GM12878 (cell line): ENCODE measurements around the gene WWOX. TPM values are rescaled to one million over a fixed set of nuclear protein-coding genes. Genes with fewer than 3 reads are reported as not detected.

ENCODE experiments used
- ATAC-seq: fragments of 200-7000 bp; cut with Tn5 transposase; 3 replicates; pipeline ENCODE4 v1.9.1; 2020; ENCODE audit warnings: mild to moderate bottlenecking, moderate library complexity
- BruUV-seq: library from RNA; stranded (reverse); fragments of 400-500 nt; replicated peaks from 2 replicates; lab custom pipeline; 2021; lab: Mats Ljungman, UMichigan
- CTCF ChIA-PET: fragments of 300-600 bp; sonication (Branson Sonifier 250); formaldehyde crosslinking; extraction: SDS; loops from one replicate; lab custom pipeline; 2021; ENCODE audit warnings: inconsistent platforms; lab: Yijun Ruan, JAX
- POLR2A ChIA-PET: fragments of 350-600 bp; formaldehyde crosslinking; extraction: SDS; loops from one replicate; lab custom pipeline; 2021; ENCODE audit warnings: inconsistent platforms; lab: Charles Lee
- RAD21 ChIA-PET: fragments of 300-600 bp; sonication (Branson Sonifier 250); formaldehyde crosslinking; loops from one replicate; lab custom pipeline; 2023; ENCODE audit warnings: antibody characterized with exemption; ENCODE audit not compliant: unreplicated experiment; lab: Charles Lee
- SMC1A ChIA-PET: fragments of 300-600 bp; sonication (Branson Sonifier 250); formaldehyde crosslinking; loops from one replicate; lab custom pipeline; 2023; ENCODE audit not compliant: unreplicated experiment, uncharacterized antibody; lab: Charles Lee
- DNase-seq: peaks from one replicate; pipeline ENCODE4 v3.0.0-alpha.2; 2011; ENCODE audit warnings: low read depth, low spot score
- FAIRE-seq: peaks from 3 replicates; lab custom pipeline; 2011; peaks lifted over from hg19 to GRCh38; lab: Jason Lieb, UNC
- H2AFZ ChIP-seq: 2 replicates; pipeline ENCODE4 v1.6.0; 2011; ENCODE audit warnings: low read depth, low read length, control low read depth; ENCODE audit not compliant: control insufficient read depth
- H3K27ac ChIP-seq: 2 replicates; pipeline ENCODE4 v1.5.1; 2011; ENCODE audit warnings: control low read depth; ENCODE audit not compliant: control insufficient read depth, insufficient read depth
- H3K27me3 ChIP-seq, 2 experiments: replicated peaks in 1 of 2; 2 replicates each; pipeline versions ENCODE4 v1.6.0 to v1.6.1; 2011; ENCODE audit warnings: low read length in 1 of 2; ENCODE audit not compliant: control insufficient read depth in 2 of 2, insufficient read depth in 2 of 2
- H3K36me3 ChIP-seq, 2 experiments: 2 replicates each; pipeline ENCODE4 v1.5.1; 2011; ENCODE audit warnings: low read length in 1 of 2; ENCODE audit not compliant: control insufficient read depth in 2 of 2, insufficient read depth in 2 of 2
- H3K4me1 ChIP-seq: 2 replicates; pipeline ENCODE4 v1.6.1; 2011; ENCODE audit warnings: mild to moderate bottlenecking, low read length, moderate library complexity, mixed read lengths; ENCODE audit not compliant: control insufficient read depth, insufficient read depth
- H3K4me2 ChIP-seq: 2 replicates; pipeline ENCODE4 v1.6.0; 2011; ENCODE audit warnings: control low read depth; ENCODE audit not compliant: control insufficient read depth, insufficient read depth
- H3K4me3 ChIP-seq: fragments of 200-600 bp; sonication (generic); 2 replicates; pipeline ENCODE4 v1.5.1; 2016
- H3K79me2 ChIP-seq: 2 replicates; pipeline ENCODE4 v1.6.0; 2011; ENCODE audit warnings: low read length; ENCODE audit not compliant: control insufficient read depth, insufficient read depth
- H3K9ac ChIP-seq: 2 replicates; pipeline ENCODE4 v1.8.0; 2011; ENCODE audit warnings: low read length, control low read depth, mixed read lengths; ENCODE audit not compliant: control insufficient read depth, insufficient read depth
- H3K9me3 ChIP-seq: replicated peaks from 3 replicates; pipeline ENCODE4 v1.5.1; 2011; ENCODE audit warnings: mild to moderate bottlenecking, low read length; ENCODE audit not compliant: control insufficient read depth, insufficient read depth
- H4K20me1 ChIP-seq: 2 replicates; pipeline ENCODE4 v1.6.0; 2011; ENCODE audit not compliant: control insufficient read depth, insufficient read depth
- CHD2 ChIP-seq: IDR thresholded peaks from 2 replicates; pipeline ENCODE4 v1.6.1; 2011; ENCODE audit warnings: low read depth, low read length, improper control_type of control experiment, borderline replicate concordance
- EP300 ChIP-seq, 2 experiments: fragments of 150-350 bp in 1 of 2; IDR thresholded peaks; 2 replicates each; pipeline ENCODE4 v1.6.1; 2011 to 2012; ENCODE audit warnings: low read depth in 2 of 2, low read length in 2 of 2, borderline replicate concordance in 1 of 2, improper control_type of control experiment in 1 of 2, inconsistent platforms in 1 of 2; ENCODE audit not compliant: control insufficient read depth in 1 of 2
- GABPA ChIP-seq: IDR thresholded peaks from 2 replicates; pipeline ENCODE4 v1.6.1; 2014; ENCODE audit warnings: antibody characterized with exemption, low read depth, mild to moderate bottlenecking, inconsistent platforms
- HDAC6 ChIP-seq: fragments of 200-600 bp; sonication (generic); IDR thresholded peaks from one replicate; pipeline ENCODE4 v1.8.0; 2017; ENCODE audit warnings: antibody characterized with exemption; ENCODE audit not compliant: unreplicated experiment
- JUND ChIP-seq: IDR thresholded peaks from 2 replicates; pipeline ENCODE4 v1.6.1; 2012; ENCODE audit warnings: low read depth, mild to moderate bottlenecking, low read length, improper control_type of control experiment, moderate library complexity
- PAX8 ChIP-seq: fragments of 450-650 bp; IDR thresholded peaks from 2 replicates; pipeline ENCODE4 v1.6.1; 2017; ENCODE audit warnings: mild to moderate bottlenecking, moderate library complexity
- POU2F2 ChIP-seq: IDR thresholded peaks from 3 replicates; pipeline ENCODE4 v1.6.1; 2011; ENCODE audit warnings: low read depth, mild to moderate bottlenecking, low read length, borderline replicate concordance
- RFX5 ChIP-seq: IDR thresholded peaks from 2 replicates; pipeline ENCODE4 v1.6.1; 2011; ENCODE audit warnings: low read depth, low read length, improper control_type of control experiment
- RUNX3 ChIP-seq: IDR thresholded peaks from 2 replicates; pipeline ENCODE4 v1.6.1; 2012; ENCODE audit warnings: low read length, inconsistent platforms
- SREBF1 ChIP-seq: IDR thresholded peaks from 2 replicates; pipeline ENCODE4 v1.6.1; 2012; ENCODE audit warnings: mild to moderate bottlenecking, low read length
- STAT1 ChIP-seq: fragments of 450-650 bp; conservative IDR thresholded peaks from 2 replicates; pipeline ENCODE4 v1.6.1; 2014; ENCODE audit warnings: antibody characterized with exemption, mild to moderate bottlenecking
- SUZ12 ChIP-seq: fragments of 200-600 bp; sonication (generic); IDR thresholded peaks from one replicate; pipeline ENCODE4 v1.6.1; 2018; ENCODE audit warnings: antibody characterized with exemption, mild to moderate bottlenecking; ENCODE audit not compliant: unreplicated experiment
- TCF7 ChIP-seq: IDR thresholded peaks from 2 replicates; pipeline ENCODE4 v1.6.1; 2014; ENCODE audit warnings: antibody characterized with exemption, borderline replicate concordance
- ZBED1 ChIP-seq: IDR thresholded peaks from 2 replicates; pipeline ENCODE4 v1.6.1; 2016; ENCODE audit warnings: borderline replicate concordance
- ZSCAN29 ChIP-seq: fragments of 450-650 bp; IDR thresholded peaks from 2 replicates; pipeline ENCODE4 v1.6.1; 2017; ENCODE audit warnings: mild to moderate bottlenecking, moderate library complexity
- WGBS: methylation state at CpG from one replicate; pipeline ENCODE4 v1.1.6; 2016; ENCODE audit warnings: low lambda C conversion rate; ENCODE audit not compliant: insufficient replicate concordance, insufficient coverage; ENCODE audit errors: missing lambda C conversion rate; 5-methylcytosine and 5-hydroxymethylcytosine counted together
- in situ Hi-C: fragments of 300-500 bp; cut with MboI; formaldehyde crosslinking; loops from 9 replicates; pipeline ENCODE4 v1.14.3; 2018; ENCODE audit warnings: mixed read lengths
- intact Hi-C: fragments of 100-400 bp; cut with micrococcal nuclease; formaldehyde crosslinking; loops from one replicate; pipeline ENCODE4 v1.14.2; 2022; ENCODE audit not compliant: unreplicated experiment
- polyA plus RNA-seq, 11 experiments: library from polyadenylated mRNA; depleted of rRNA in 4 of 11; unstranded in 6 of 11; stranded (reverse) in 5 of 11; fragments of >200 nt; fragmentation: Nextera tagmentation in 4 of 11; fragmentation: Illumina TruSeq in 1 of 11; extraction: Ambion mirVana in 4 of 11; extraction: Trizol in 1 of 11; gene quantifications; 1 replicate in 1 of 11; 2 replicates in 10 of 11; pipeline versions ENCODE4 v1.2.1 to v1.2.3, GENCODE V29; 2011 to 2016; ENCODE audit warnings: inconsistent platforms in 2 of 11, missing spikeins in 2 of 11, low read depth in 1 of 11
- total RNA-seq, 4 experiments: library from RNA; depleted of rRNA in 3 of 4; stranded (reverse); fragments of >200 nt in 3 of 4; fragmentation: Illumina TruSeq in 1 of 4; extraction: Trizol in 1 of 4; gene quantifications; 2 replicates each; pipeline versions ENCODE4 v1.2.1 to v1.2.3, GENCODE V29; 2013 to 2021
- TF ChIP-seq, protein P1 (sequence below): fragments of 450-650 bp; formaldehyde crosslinking; IDR thresholded peaks from 2 replicates; pipeline ENCODE4 v1.4.0; 2022; ENCODE audit warnings: mild to moderate bottlenecking, moderate library complexity
- TF ChIP-seq, protein P2 (sequence below): fragments of 450-650 bp; IDR thresholded peaks from 2 replicates; pipeline ENCODE4 v1.6.1; 2016; ENCODE audit warnings: mild to moderate bottlenecking
- TF ChIP-seq, protein P3 (sequence below): IDR thresholded peaks from 2 replicates; pipeline ENCODE4 v1.6.1; 2012; ENCODE audit warnings: low read depth, low read length, improper control_type of control experiment
- TF ChIP-seq, protein P4 (sequence below): IDR thresholded peaks from 2 replicates; pipeline ENCODE4 v1.6.1; 2012; ENCODE audit warnings: low read depth, low read length, improper control_type of control experiment

WWOX gene
- total and polyA plus RNA-seq, 10 of the 15 experiments (the other 5 are each of a cell fraction or from before 2014, with no cell fraction given) = 2.8 to 24.4 (median 17.8) TPM

DNA sequence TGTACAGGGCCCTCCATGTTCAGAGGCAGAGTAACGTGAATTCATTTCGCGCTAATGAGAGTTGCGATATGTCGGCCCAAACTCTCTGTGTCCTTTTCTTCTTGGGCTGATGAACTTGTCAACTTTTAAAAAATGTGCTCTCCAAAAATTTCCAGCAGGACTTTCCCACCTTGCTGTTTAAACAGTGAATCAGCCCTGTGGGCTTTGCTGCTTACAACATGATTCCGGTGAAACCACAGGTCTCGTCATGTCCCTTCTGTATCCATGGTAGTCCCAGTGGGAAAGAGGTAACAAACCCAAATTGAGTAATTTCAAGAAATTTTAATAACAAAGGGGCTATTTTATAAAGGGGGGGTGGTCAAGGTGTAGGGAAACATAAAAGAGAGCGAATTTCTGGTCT lies 888.2 kb downstream of the WWOX start:
- no peak overlapping the region for H3K4me3 ChIP-seq
- H3K4me2 ChIP-seq = no peak overlapping the region
- intact Hi-C loops = no loop called here
- FAIRE-seq (no peak), DNase-seq (no peak), ATAC-seq (no peak)
- H3K9me3 ChIP-seq = no peaks in the 10 kb centered on the region
- no peaks in the 10 kb centered on the region for H3K36me3 ChIP-seq
- H3K9ac ChIP-seq = no peak overlapping the region
- H3K27ac ChIP-seq = no peak overlapping the region
- ChIA-PET POLR2A (no interaction called here), CTCF (interaction anchor here (0.7 to 1.0 kb wide), 2 partner anchors 61 to 410 kb away, joined by 3 read pairs; no protein-coding TSS in a partner anchor), SMC1A (no interaction called here), RAD21 (no interaction called here)
- no peaks in the 10 kb centered on the region for H3K27me3 ChIP-seq
- in situ Hi-C loops = no loop called here
- WGBS = 64% methylated on average over 8 of the region's 8 CpGs
- H3K79me2 ChIP-seq = no peaks in the 10 kb centered on the region
- H4K20me1 ChIP-seq = no peaks in the 10 kb centered on the region
- TF ChIP-seq, protein P1, sequence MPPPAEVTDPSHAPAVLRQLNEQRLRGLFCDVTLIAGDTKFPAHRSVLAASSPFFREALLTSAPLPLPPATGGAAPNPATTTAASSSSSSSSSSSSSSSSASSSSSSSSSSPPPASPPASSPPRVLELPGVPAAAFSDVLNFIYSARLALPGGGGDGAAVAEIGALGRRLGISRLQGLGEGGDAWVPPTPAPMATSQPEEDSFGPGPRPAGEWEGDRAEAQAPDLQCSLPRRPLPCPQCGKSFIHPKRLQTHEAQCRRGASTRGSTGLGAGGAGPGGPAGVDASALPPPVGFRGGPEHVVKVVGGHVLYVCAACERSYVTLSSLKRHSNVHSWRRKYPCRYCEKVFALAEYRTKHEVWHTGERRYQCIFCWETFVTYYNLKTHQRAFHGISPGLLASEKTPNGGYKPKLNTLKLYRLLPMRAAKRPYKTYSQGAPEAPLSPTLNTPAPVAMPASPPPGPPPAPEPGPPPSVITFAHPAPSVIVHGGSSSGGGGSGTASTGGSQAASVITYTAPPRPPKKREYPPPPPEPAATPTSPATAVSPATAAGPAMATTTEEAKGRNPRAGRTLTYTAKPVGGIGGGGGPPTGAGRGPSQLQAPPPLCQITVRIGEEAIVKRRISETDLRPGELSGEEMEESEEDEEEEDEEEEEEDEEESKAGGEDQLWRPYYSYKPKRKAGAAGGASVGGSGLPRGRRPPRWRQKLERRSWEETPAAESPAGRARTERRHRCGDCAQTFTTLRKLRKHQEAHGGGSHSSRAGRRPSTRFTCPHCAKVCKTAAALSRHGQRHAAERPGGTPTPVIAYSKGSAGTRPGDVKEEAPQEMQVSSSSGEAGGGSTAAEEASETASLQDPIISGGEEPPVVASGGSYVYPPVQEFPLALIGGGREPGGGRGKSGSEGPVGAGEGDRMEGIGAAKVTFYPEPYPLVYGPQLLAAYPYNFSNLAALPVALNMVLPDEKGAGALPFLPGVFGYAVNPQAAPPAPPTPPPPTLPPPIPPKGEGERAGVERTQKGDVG (CRISPR knock-in tag) = no peak
- TF ChIP-seq ZSCAN29 (no peak), SUZ12 (no peak), ZBED1 (no peak), GABPA (no peak), PAX8 (no peak), CHD2 (no peak), TCF7 (no peak), STAT1 (no peak), HDAC6 (no peak), SREBF1 (no peak), JUND (no peak), EP300 (IDR thresholded peaks at IDR 0.05; ENCODE audit: borderline replicate concordance in 1 of 2, control insufficient read depth in 1 of 2, low read depth in 2 of 2, low read length in 2 of 2) (no peak), RFX5 (no peak), RUNX3 (no peak), POU2F2 (no peak)
- TF ChIP-seq, protein P2, sequence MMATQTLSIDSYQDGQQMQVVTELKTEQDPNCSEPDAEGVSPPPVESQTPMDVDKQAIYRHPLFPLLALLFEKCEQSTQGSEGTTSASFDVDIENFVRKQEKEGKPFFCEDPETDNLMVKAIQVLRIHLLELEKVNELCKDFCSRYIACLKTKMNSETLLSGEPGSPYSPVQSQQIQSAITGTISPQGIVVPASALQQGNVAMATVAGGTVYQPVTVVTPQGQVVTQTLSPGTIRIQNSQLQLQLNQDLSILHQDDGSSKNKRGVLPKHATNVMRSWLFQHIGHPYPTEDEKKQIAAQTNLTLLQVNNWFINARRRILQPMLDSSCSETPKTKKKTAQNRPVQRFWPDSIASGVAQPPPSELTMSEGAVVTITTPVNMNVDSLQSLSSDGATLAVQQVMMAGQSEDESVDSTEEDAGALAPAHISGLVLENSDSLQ = no peak
- TF ChIP-seq, protein P3, sequence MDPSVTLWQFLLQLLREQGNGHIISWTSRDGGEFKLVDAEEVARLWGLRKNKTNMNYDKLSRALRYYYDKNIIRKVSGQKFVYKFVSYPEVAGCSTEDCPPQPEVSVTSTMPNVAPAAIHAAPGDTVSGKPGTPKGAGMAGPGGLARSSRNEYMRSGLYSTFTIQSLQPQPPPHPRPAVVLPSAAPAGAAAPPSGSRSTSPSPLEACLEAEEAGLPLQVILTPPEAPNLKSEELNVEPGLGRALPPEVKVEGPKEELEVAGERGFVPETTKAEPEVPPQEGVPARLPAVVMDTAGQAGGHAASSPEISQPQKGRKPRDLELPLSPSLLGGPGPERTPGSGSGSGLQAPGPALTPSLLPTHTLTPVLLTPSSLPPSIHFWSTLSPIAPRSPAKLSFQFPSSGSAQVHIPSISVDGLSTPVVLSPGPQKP = no peak
- TF ChIP-seq, protein P4, sequence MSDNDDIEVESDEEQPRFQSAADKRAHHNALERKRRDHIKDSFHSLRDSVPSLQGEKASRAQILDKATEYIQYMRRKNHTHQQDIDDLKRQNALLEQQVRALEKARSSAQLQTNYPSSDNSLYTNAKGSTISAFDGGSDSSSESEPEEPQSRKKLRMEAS = no peak
- BruUV-seq = no TSS peak
- peaks cover 17% of the 10 kb centered on the region for H3K4me1 ChIP-seq
- no peak overlapping the region for H2AFZ ChIP-seq
